H9 (cell line): ENCODE measurements around the gene NCR1. TPM values are rescaled to one million over a fixed set of nuclear protein-coding genes. Genes with fewer than 3 reads are reported as not detected.

Source experiments
- DNase-seq: peaks from one replicate; pipeline ENCODE4 v3.0.0-alpha.2; 2017
- H2AFZ ChIP-seq: one replicate; pipeline ENCODE4 v1.6.1; 2013; ENCODE audit warnings: mild to moderate bottlenecking, low read length, control low read depth, moderate library complexity
- H2AK5ac ChIP-seq: 2 replicates; pipeline ENCODE4 v1.6.1; 2013; ENCODE audit warnings: low read length, control low read depth, mixed read lengths; ENCODE audit not compliant: insufficient read length
- H2BK120ac ChIP-seq: one replicate; pipeline ENCODE4 v1.6.1; 2013; ENCODE audit warnings: low read depth, mild to moderate bottlenecking, low read length, control low read depth, inconsistent platforms; ENCODE audit not compliant: poor library complexity, severe bottlenecking
- H2BK12ac ChIP-seq: 2 replicates; pipeline ENCODE4 v1.6.1; 2013; ENCODE audit warnings: low read length, control low read depth, mixed read lengths, low read depth; ENCODE audit not compliant: insufficient read length
- H2BK15ac ChIP-seq: 2 replicates; pipeline ENCODE4 v1.6.1; 2013; ENCODE audit warnings: low read depth, low read length, control low read depth
- H2BK20ac ChIP-seq: one replicate; pipeline ENCODE4 v1.6.1; 2013; ENCODE audit warnings: low read depth, mild to moderate bottlenecking, low read length, control low read depth, inconsistent platforms; ENCODE audit not compliant: poor library complexity, severe bottlenecking
- H2BK5ac ChIP-seq: 2 replicates; pipeline ENCODE4 v1.6.1; 2013; ENCODE audit warnings: low read length, control low read depth, mixed read lengths; ENCODE audit not compliant: insufficient read length
- H3K14ac ChIP-seq: 2 replicates; pipeline ENCODE4 v1.6.1; 2013; ENCODE audit warnings: low read length, control low read depth; ENCODE audit not compliant: insufficient read depth
- H3K18ac ChIP-seq: 2 replicates; pipeline ENCODE4 v1.6.1; 2013; ENCODE audit warnings: low read depth, mild to moderate bottlenecking, mixed read lengths, low read length, control low read depth; ENCODE audit not compliant: insufficient read length
- H3K23ac ChIP-seq: 2 replicates; pipeline ENCODE4 v1.6.1; 2013; ENCODE audit warnings: low read length, control low read depth, mixed read lengths, low read depth; ENCODE audit not compliant: insufficient read length
- H3K23me2 ChIP-seq: 2 replicates; pipeline ENCODE4 v1.6.1; 2013; ENCODE audit warnings: low read depth, mild to moderate bottlenecking, mixed read lengths, low read length, control low read depth; ENCODE audit not compliant: insufficient read length, poor library complexity, severe bottlenecking
- H3K27ac ChIP-seq: 2 replicates; pipeline ENCODE4 v1.5.1; 2013; ENCODE audit warnings: low read length, control low read depth, mixed read lengths, low read depth; ENCODE audit not compliant: insufficient read length
- H3K27me3 ChIP-seq: 2 replicates; pipeline ENCODE4 v1.6.1; 2013; ENCODE audit warnings: low read length, control low read depth, inconsistent platforms; ENCODE audit not compliant: insufficient read depth
- H3K4ac ChIP-seq: 2 replicates; pipeline ENCODE4 v1.6.1; 2013; ENCODE audit warnings: low read depth, mild to moderate bottlenecking, control low read depth, inconsistent platforms, low read length, moderate library complexity
- H3K4me1 ChIP-seq: 2 replicates; pipeline ENCODE4 v1.6.1; 2013; ENCODE audit warnings: low read length, control low read depth, inconsistent platforms; ENCODE audit not compliant: insufficient read depth
- H3K4me2 ChIP-seq: 2 replicates; pipeline ENCODE4 v1.6.1; 2013; ENCODE audit warnings: low read length, control low read depth, mixed read lengths; ENCODE audit not compliant: insufficient read length, insufficient read depth
- H3K56ac ChIP-seq: 2 replicates; pipeline ENCODE4 v1.6.1; 2013; ENCODE audit warnings: low read depth, mild to moderate bottlenecking, mixed read lengths, low read length, control low read depth; ENCODE audit not compliant: insufficient read length
- H3K79me1 ChIP-seq: 2 replicates; pipeline ENCODE4 v1.6.1; 2013; ENCODE audit warnings: low read depth, mild to moderate bottlenecking, moderate library complexity, low read length, control low read depth, inconsistent platforms; ENCODE audit not compliant: insufficient read depth, poor library complexity, severe bottlenecking
- H3K79me2 ChIP-seq: 2 replicates; pipeline ENCODE4 v1.6.1; 2013; ENCODE audit warnings: low read length, control low read depth, inconsistent platforms; ENCODE audit not compliant: insufficient read depth
- H3K9ac ChIP-seq: 2 replicates; pipeline ENCODE4 v1.6.1; 2013; ENCODE audit warnings: low read length, control low read depth, mixed read lengths; ENCODE audit not compliant: insufficient read length; ENCODE audit errors: extremely low read depth
- H3K9me3 ChIP-seq: one replicate; pipeline ENCODE4 v1.6.1; 2013; ENCODE audit warnings: low read depth, low read length, inconsistent platforms; ENCODE audit not compliant: control insufficient read depth
- H3T11ph ChIP-seq: one replicate; pipeline ENCODE4 v1.6.1; 2013; ENCODE audit warnings: mild to moderate bottlenecking, low read length, control low read depth, inconsistent platforms
- H4K20me1 ChIP-seq: one replicate; pipeline ENCODE4 v1.6.1; 2013; ENCODE audit not compliant: control insufficient read depth, insufficient read length, insufficient read depth
- H4K5ac ChIP-seq: 2 replicates; pipeline ENCODE4 v1.6.1; 2013; ENCODE audit warnings: low read depth, mild to moderate bottlenecking, mixed read lengths, low read length, control low read depth; ENCODE audit not compliant: insufficient read length
- H4K8ac ChIP-seq: replicated peaks from 2 replicates; pipeline ENCODE4 v1.6.1; 2013; ENCODE audit warnings: low read length, control low read depth, mixed read lengths, low read depth; ENCODE audit not compliant: insufficient read length
- H4K91ac ChIP-seq: 2 replicates; pipeline ENCODE4 v1.6.1; 2013; ENCODE audit warnings: low read depth, mild to moderate bottlenecking, moderate library complexity, mixed read lengths, low read length, control low read depth; ENCODE audit not compliant: insufficient read length
- H3K27ac Mint-ChIP-seq, 3 experiments: 2 replicates in 2 of 3; 3 replicates in 1 of 3; pipeline ENCODE4 v1.8.0; 2020 to 2021; ENCODE audit warnings: mixed read lengths in 3 of 3, mild to moderate bottlenecking in 1 of 3, moderate library complexity in 1 of 3
- H3K27me3 Mint-ChIP-seq: 2 replicates; pipeline ENCODE4 v1.8.0; 2021; ENCODE audit warnings: low read depth, mild to moderate bottlenecking, moderate library complexity, mixed read lengths
- H3K36me3 Mint-ChIP-seq, 3 experiments: 2 replicates in 2 of 3; 3 replicates in 1 of 3; pipeline ENCODE4 v1.8.0; 2020 to 2021; ENCODE audit warnings: low read depth in 3 of 3, mixed read lengths in 3 of 3; ENCODE audit not compliant: insufficient read depth in 1 of 3
- H3K4me1 Mint-ChIP-seq, 2 experiments: 2 replicates each; pipeline ENCODE4 v1.8.0; 2020; ENCODE audit warnings: mixed read lengths in 2 of 2
- H3K4me3 Mint-ChIP-seq, 2 experiments: 2 replicates in 1 of 2; 3 replicates in 1 of 2; pipeline ENCODE4 v1.8.0; 2020 to 2021; ENCODE audit warnings: mild to moderate bottlenecking in 2 of 2, mixed read lengths in 2 of 2, moderate library complexity in 1 of 2
- H3K9me3 Mint-ChIP-seq, 2 experiments: 2 replicates in 1 of 2; 3 replicates in 1 of 2; pipeline ENCODE4 v1.8.0; 2020; ENCODE audit warnings: mild to moderate bottlenecking in 2 of 2, mixed read lengths in 2 of 2, moderate library complexity in 1 of 2
- CTCF ChIP-seq: fragments of 200-600 bp; sonication (generic); conservative IDR thresholded peaks from 3 replicates; pipeline ENCODE4 v1.8.0; 2021; ENCODE audit warnings: antibody characterized with exemption, mild to moderate bottlenecking
- WGBS: extraction: QIAGEN DNeasy Blood & Tissue Kit; methylation state at CpG from one replicate; pipeline ENCODE4 v1.1.7; 2013; ENCODE audit warnings: missing lambda C conversion rate, low lambda C conversion rate, mixed read lengths; ENCODE audit not compliant: insufficient read length; ENCODE audit errors: extremely low coverage; 5-methylcytosine and 5-hydroxymethylcytosine counted together
- total RNA-seq: library from RNA; stranded (reverse); gene quantifications from 2 replicates; pipeline ENCODE4 v1.2.1, GENCODE V29; 2021

NCR1 gene
- total RNA-seq, 1 experiment from 2014 or later: 2.0 TPM

- Histone ChIP-seq H3K4me2 (no peak overlapping the region), H3K27me3 (no peaks in the 10 kb centered on the region), H3K56ac (no peak overlapping the region), H3K79me1 (no peaks in the 10 kb centered on the region), H2AFZ (no peak overlapping the region), H4K5ac (no peak overlapping the region), H3K4me1 (no peaks in the 10 kb centered on the region), H3K14ac (no peak overlapping the region), H3K9me3 (no peaks in the 10 kb centered on the region), H3K79me2 (no peaks in the 10 kb centered on the region), H2BK120ac (no peak overlapping the region), H3K27ac (no peak overlapping the region), H3K23me2 (no peaks in the 10 kb centered on the region), H2AK5ac (no peak overlapping the region), H4K8ac (no peak overlapping the region), H3K23ac (no peak overlapping the region), H2BK20ac (no peak overlapping the region), H3K9ac (no peak overlapping the region), H2BK15ac (no peak overlapping the region), H2BK5ac (no peak overlapping the region), H3T11ph (no peak overlapping the region), H2BK12ac (no peak overlapping the region), H3K18ac (no peak overlapping the region), H3K4ac (no peak overlapping the region), H4K20me1 (no peaks in the 10 kb centered on the region), H4K91ac (no peak overlapping the region)
- H3K36me3 Mint-ChIP-seq: peaks cover 0 to 12% (median 0%) of the 10 kb centered on the region in 3 experiments; a peak in 2 of 7 replicates
- WGBS: no CpG with 5 or more reads among the region's 9 CpGs
- no peak for TF ChIP-seq CTCF
- H3K9me3 Mint-ChIP-seq: peaks cover 4 to 90% of the 10 kb centered on the region in 2 experiments; a peak in 2 of 5 replicates
- H3K27ac Mint-ChIP-seq: no peak overlapping the region; a peak in 1 of 7 replicates
- no peak overlapping the region for H3K4me3 Mint-ChIP-seq
- H3K27me3 Mint-ChIP-seq: no peaks in the 10 kb centered on the region; the same call in 1 of the 2 replicates
- DNase-seq: no peak
- 0 out of 4 replicates have a peak, but pooled peaks cover 0 to 3% of the 10 kb centered on the region in 2 experiments for H3K4me1 Mint-ChIP-seq
Observed at GRCh38 chr19:54918499-54918898, 12.6 kb downstream of the NCR1 start.
